Mesothelial cell of epicardium (in vitro differentiated cells): ENCODE results near the gene TJAP1. TPM values are rescaled to one million over a fixed set of nuclear protein-coding genes. Genes with fewer than 3 reads are reported as not detected.

Experiments
- microRNA-seq: library from miRNA; unstranded; fragments of <30 nt; microRNA quantifications from one replicate; pipeline ENCODE4 v1.2.0, GENCODE V29; 2021; ENCODE audit warnings: inconsistent platforms, mixed read lengths
- total RNA-seq: library from RNA; stranded (reverse); gene quantifications from 3 replicates; pipeline ENCODE4 v1.2.1, GENCODE V29; 2021

Gene TJAP1
- total RNA-seq, 1 donor from 2014 or later, result 49.7 TPM

Small RNA genes within 50 kb of the gene (microRNA-seq; reads per million reads assigned to microRNA genes)
- gene MIR6780B, result 5.0 reads per million, percentile 18 among the genes with 10 or more reads in this experiment

Other genes with a start within 250 kb of the TJAP1 start
- 49.0 to 52.3 TPM (median 49.4 TPM) in 3 replicates for gene DNPH1, start 248.1 kb upstream of the TJAP1 start, total RNA-seq
- 0.29 to 0.34 TPM (median 0.29 TPM) in 3 replicates for gene TTBK1, start 234.1 kb upstream of the TJAP1 start, total RNA-seq
- not detected in 3 replicates for gene SLC22A7, start 179.3 kb upstream of the TJAP1 start, total RNA-seq
- 2.2 to 3.4 TPM (median 2.9 TPM) in 3 replicates for gene CRIP3, start 168.7 kb upstream of the TJAP1 start, total RNA-seq
- 26.9 to 29.0 TPM (median 28.1 TPM) in 3 replicates for gene ZNF318, start 107.9 kb upstream of the TJAP1 start, total RNA-seq
- 55.8 to 60.2 TPM (median 60.1 TPM) in 3 replicates for gene ABCC10, start 50.0 kb upstream of the TJAP1 start, total RNA-seq
- gene DLK2, start 22.0 kb upstream of the TJAP1 start, total RNA-seq, result 3.5 to 4.7 TPM (median 4.1 TPM) in 3 replicates
- gene LRRC73, start 32.8 kb downstream of the TJAP1 start, total RNA-seq, result 0.58 to 0.72 TPM (median 0.60 TPM) in 3 replicates
- 107 to 112 TPM (median 111 TPM) in 3 replicates for gene YIPF3, start 39.4 kb downstream of the TJAP1 start, total RNA-seq
- gene POLR1C, start 39.5 kb downstream of the TJAP1 start, total RNA-seq, result 39.5 to 43.4 TPM (median 41.3 TPM) in 3 replicates
- 58.1 to 62.6 TPM (median 58.7 TPM) in 3 replicates for gene XPO5, start 98.5 kb downstream of the TJAP1 start, total RNA-seq
- 16.3 to 21.8 TPM (median 18.9 TPM) in 3 replicates for gene POLH, start 98.6 kb downstream of the TJAP1 start, total RNA-seq
- 76.5 to 78.0 TPM (median 77.6 TPM) in 3 replicates for gene GTPBP2, start 151.7 kb downstream of the TJAP1 start, total RNA-seq
- gene MAD2L1BP, start 158.3 kb downstream of the TJAP1 start, total RNA-seq, result 23.4 to 24.4 TPM (median 23.6 TPM) in 3 replicates
- gene RSPH9, start 167.5 kb downstream of the TJAP1 start, total RNA-seq, result 0.80 to 0.88 TPM (median 0.82 TPM) in 3 replicates
- gene MRPS18A, start 210.2 kb downstream of the TJAP1 start, total RNA-seq, result 41.4 to 46.6 TPM (median 46.0 TPM) in 3 replicates